CD14-positive monocyte (primary cell): ENCODE measurements around the gene CTSO. TPM values are rescaled to one million over a fixed set of nuclear protein-coding genes. Genes with fewer than 3 reads are reported as not detected.

ENCODE experiments used
- DNase-seq, 3 donors: peaks; one replicate each; pipeline ENCODE4 v3.0.0-alpha.2; 2011 to 2022
- H2AFZ ChIP-seq: 2 replicates; pipeline ENCODE4 v1.6.0; 2012; ENCODE audit warnings: mild to moderate bottlenecking, low read depth, low read length, inconsistent platforms; ENCODE audit not compliant: insufficient read depth, poor library complexity, severe bottlenecking
- H3K27ac ChIP-seq, 2 donors: 1 replicate in 1 of 2; 2 replicates in 1 of 2; pipeline ENCODE4 v1.5.1; 2012 to 2013; ENCODE audit warnings: low read length in 2 of 2, control low read depth in 1 of 2, inconsistent platforms in 1 of 2, low read depth in 1 of 2, mild to moderate bottlenecking in 1 of 2
- H3K27me3 ChIP-seq, 2 donors: one replicate each; pipeline versions ENCODE4 v1.6.0 to v1.6.1; 2011 to 2013; ENCODE audit warnings: low read length in 2 of 2; ENCODE audit not compliant: control insufficient read depth in 2 of 2, insufficient read depth in 2 of 2
- H3K36me3 ChIP-seq, 2 donors: replicated peaks in 1 of 2; 1 replicate in 1 of 2; 2 replicates in 1 of 2; pipeline versions ENCODE4 v1.5.1 to v1.6.1; 2012 to 2013; ENCODE audit warnings: low read length in 2 of 2, control low read depth in 1 of 2, inconsistent platforms in 1 of 2, mild to moderate bottlenecking in 1 of 2; ENCODE audit not compliant: insufficient read depth in 2 of 2, control insufficient read depth in 1 of 2
- H3K4me1 ChIP-seq, 2 donors: 1 replicate in 1 of 2; 2 replicates in 1 of 2; pipeline versions ENCODE4 v1.5.1 to v1.6.1; 2012 to 2013; ENCODE audit warnings: low read length in 2 of 2, control low read depth in 1 of 2, inconsistent platforms in 1 of 2, mild to moderate bottlenecking in 1 of 2, moderate library complexity in 1 of 2; ENCODE audit not compliant: insufficient read depth in 2 of 2, control insufficient read depth in 1 of 2
- H3K4me2 ChIP-seq: replicated peaks from 2 replicates; pipeline ENCODE3; 2012; ENCODE audit warnings: low read length, moderate library complexity, mild to moderate bottlenecking; ENCODE audit not compliant: poor library complexity, severe bottlenecking; ENCODE audit errors: extremely low read depth
- H3K4me3 ChIP-seq, 3 experiments: fragments of 200-600 bp in 1 of 3; sonication (generic) in 1 of 3; replicated peaks in 1 of 3; 1 replicate in 2 of 3; 2 replicates in 1 of 3; pipeline ENCODE4 v1.5.1; 2011 to 2013; ENCODE audit warnings: low read length in 3 of 3, mild to moderate bottlenecking in 3 of 3, control low read depth in 2 of 3, low read depth in 2 of 3, inconsistent platforms in 1 of 3, moderate library complexity in 1 of 3
- H3K79me2 ChIP-seq: 2 replicates; pipeline ENCODE4 v1.6.0; 2012; ENCODE audit warnings: mild to moderate bottlenecking, control low read depth, inconsistent platforms, low read length, moderate library complexity; ENCODE audit not compliant: insufficient read depth
- H3K9ac ChIP-seq: 2 replicates; pipeline ENCODE4 v1.6.0; 2017; ENCODE audit warnings: low read length, mild to moderate bottlenecking; ENCODE audit not compliant: insufficient read depth, poor library complexity, severe bottlenecking
- H3K9me3 ChIP-seq, 2 donors: replicated peaks in 1 of 2; 1 replicate in 1 of 2; 2 replicates in 1 of 2; pipeline versions ENCODE4 v1.5.1 to v1.6.1; 2012 to 2013; ENCODE audit warnings: low read length in 2 of 2, control low read depth in 1 of 2; ENCODE audit not compliant: control insufficient read depth in 1 of 2, insufficient read depth in 1 of 2
- H4K20me1 ChIP-seq: 2 replicates; pipeline ENCODE4 v1.6.0; 2012; ENCODE audit warnings: mild to moderate bottlenecking, low read length, control low read depth, moderate library complexity; ENCODE audit not compliant: insufficient read depth
- H3K27ac Mint-ChIP-seq, 7 donors: one replicate each; pipeline ENCODE4 v1.8.0; 2020; ENCODE audit warnings: mild to moderate bottlenecking in 7 of 7, mixed read lengths in 7 of 7, moderate library complexity in 6 of 7, inconsistent platforms in 2 of 7
- H3K27me3 Mint-ChIP-seq, 3 donors: one replicate each; pipeline ENCODE4 v1.8.0; 2021 to 2022; ENCODE audit warnings: low read depth in 3 of 3, mild to moderate bottlenecking in 3 of 3, mixed read lengths in 3 of 3, moderate library complexity in 3 of 3, inconsistent platforms in 1 of 3
- H3K36me3 Mint-ChIP-seq, 2 donors: one replicate each; pipeline ENCODE4 v1.8.0; 2020; ENCODE audit warnings: mixed read lengths in 2 of 2, inconsistent platforms in 1 of 2, mild to moderate bottlenecking in 1 of 2
- H3K4me1 Mint-ChIP-seq: one replicate; pipeline ENCODE4 v1.8.0; 2020; ENCODE audit warnings: mild to moderate bottlenecking, mixed read lengths
- H3K4me3 Mint-ChIP-seq, 2 donors: one replicate each; pipeline ENCODE4 v1.8.0; 2020; ENCODE audit warnings: mild to moderate bottlenecking in 2 of 2, mixed read lengths in 2 of 2, moderate library complexity in 1 of 2
- H3K9me3 Mint-ChIP-seq, 7 donors: one replicate each; pipeline ENCODE4 v1.8.0; 2020 to 2022; ENCODE audit warnings: mixed read lengths in 7 of 7, mild to moderate bottlenecking in 6 of 7, moderate library complexity in 6 of 7, inconsistent platforms in 2 of 7
- CTCF ChIP-seq: fragments of 200-600 bp; IDR thresholded peaks from one replicate; pipeline ENCODE4 v1.8.0; 2022; ENCODE audit warnings: antibody characterized with exemption, mild to moderate bottlenecking
- WGBS: methylation state at CpG from one replicate; pipeline ENCODE4 v1.1.5; 2013; ENCODE audit warnings: missing lambda C conversion rate; ENCODE audit not compliant: insufficient coverage; 5-methylcytosine and 5-hydroxymethylcytosine counted together
- intact Hi-C, 2 donors: fragments of 100-400 bp; cut with micrococcal nuclease; formaldehyde crosslinking; loops; one replicate each; pipeline versions ENCODE4 v1.15.0 to v1.15.1; 2023
- polyA plus RNA-seq, 3 donors: library from polyadenylated mRNA; depleted of rRNA in 1 of 3; unstranded in 2 of 3; stranded (reverse) in 1 of 3; fragments of 300-500 nt in 2 of 3; fragments of >200 nt in 1 of 3; fragmentation: Illumina TruSeq in 2 of 3; gene quantifications; 1 replicate in 2 of 3; 2 replicates in 1 of 3; pipeline ENCODE4 v1.2.3, GENCODE V29; 2012 to 2021

CTSO gene
- polyA plus RNA-seq, 3 donors: 18.6 to 49.1 (median 44.7) TPM

GRCh38 chr4:155885666-155886065, 68.0 kb downstream of the CTSO start:
- Histone ChIP-seq H3K79me2 (no peaks in the 10 kb centered on the region), H3K27me3 (no peaks in the 10 kb centered on the region), H2AFZ (no peak overlapping the region), H3K4me2 (no peak overlapping the region), H3K4me3 (no peak overlapping the region), H3K9ac (no peak overlapping the region), H3K9me3 (peaks cover 0 to under 1% of the 10 kb centered on the region in 2 donors), H3K36me3 (no peaks in the 10 kb centered on the region), H3K4me1 (no peaks in the 10 kb centered on the region), H3K27ac (no peak overlapping the region), H4K20me1 (no peaks in the 10 kb centered on the region)
- Mint-ChIP-seq H3K4me1 (no peaks in the 10 kb centered on the region), H3K36me3 (no peaks in the 10 kb centered on the region), H3K27me3 (no peaks in the 10 kb centered on the region), H3K4me3 (no peak overlapping the region), H3K9me3 (peaks cover 0 to 7% (median 3%) of the 10 kb centered on the region in 7 donors), H3K27ac (no peak overlapping the region)
- TF ChIP-seq CTCF: no peak
- DNase-seq: no peak
- 100% methylated on average over 1 of the region's 6 CpGs for WGBS
- intact Hi-C loops: no loop called here

GRCh38 chr4:155883895-155884294, 69.8 kb downstream of the CTSO start:
- no peak overlapping the region for H3K27ac ChIP-seq
- no peaks in the 10 kb centered on the region for H4K20me1 ChIP-seq
- no peaks in the 10 kb centered on the region for H3K36me3 ChIP-seq
- intact Hi-C loops: no loop called here
- no peak for TF ChIP-seq CTCF
- H3K27me3 Mint-ChIP-seq: no peaks in the 10 kb centered on the region
- no peaks in the 10 kb centered on the region for H3K79me2 ChIP-seq
- H3K4me3 Mint-ChIP-seq: no peak overlapping the region
- H3K9me3 ChIP-seq: no peaks in the 10 kb centered on the region
- no peak overlapping the region for H2AFZ ChIP-seq
- H3K27me3 ChIP-seq: no peaks in the 10 kb centered on the region
- H3K9me3 Mint-ChIP-seq: peaks cover 0 to 7% (median 4%) of the 10 kb centered on the region in 7 donors
- WGBS: 92% methylated on average over 3 of the region's 3 CpGs
- no peaks in the 10 kb centered on the region for H3K4me1 ChIP-seq
- H3K36me3 Mint-ChIP-seq: no peaks in the 10 kb centered on the region
- H3K9ac ChIP-seq: no peak overlapping the region
- H3K4me3 ChIP-seq: no peak overlapping the region
- H3K27ac Mint-ChIP-seq: no peak overlapping the region
- H3K4me2 ChIP-seq: no peak overlapping the region
- no peaks in the 10 kb centered on the region for H3K4me1 Mint-ChIP-seq
- DNase-seq: no peak
